RKO (cell line): Measurements from ENCODE around the gene MUC12.
"Not testable (repeated sequence)": the region's sequence is repeated elsewhere in the genome, so short reads cannot be mapped to it uniquely, and the experiment has no call there.

ENCODE experiments used
- DNase-seq: peaks from one replicate; pipeline ENCODE4 v3.0.0-alpha.2; 2016; ENCODE audit warnings: low spot score

MUC12 gene

DNA sequence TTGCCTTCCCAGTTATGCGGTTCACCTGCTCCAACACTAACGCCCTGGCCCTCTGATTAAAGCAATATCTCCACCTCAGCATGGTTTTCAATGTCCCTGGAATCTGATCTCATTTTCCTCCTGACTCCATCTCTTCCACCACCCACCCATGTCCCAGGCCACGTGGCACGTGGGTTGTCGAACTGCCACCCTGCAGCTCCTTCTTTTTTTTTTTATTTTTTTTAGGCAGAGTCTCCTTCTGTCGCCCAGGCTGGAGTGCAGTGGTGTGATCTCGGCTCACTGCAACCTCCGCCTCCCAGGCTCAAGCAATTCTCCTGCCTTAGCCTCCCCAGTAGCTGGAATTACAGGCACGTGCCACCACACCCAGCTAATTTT is 94.8 kb downstream of the MUC12 start:
- DNase-seq, result not testable (repeated sequence)

GRCh38 chr7:101065162-101065561 is 95.8 kb downstream of the MUC12 start:
- DNase-seq, result not testable (repeated sequence)

DNA sequence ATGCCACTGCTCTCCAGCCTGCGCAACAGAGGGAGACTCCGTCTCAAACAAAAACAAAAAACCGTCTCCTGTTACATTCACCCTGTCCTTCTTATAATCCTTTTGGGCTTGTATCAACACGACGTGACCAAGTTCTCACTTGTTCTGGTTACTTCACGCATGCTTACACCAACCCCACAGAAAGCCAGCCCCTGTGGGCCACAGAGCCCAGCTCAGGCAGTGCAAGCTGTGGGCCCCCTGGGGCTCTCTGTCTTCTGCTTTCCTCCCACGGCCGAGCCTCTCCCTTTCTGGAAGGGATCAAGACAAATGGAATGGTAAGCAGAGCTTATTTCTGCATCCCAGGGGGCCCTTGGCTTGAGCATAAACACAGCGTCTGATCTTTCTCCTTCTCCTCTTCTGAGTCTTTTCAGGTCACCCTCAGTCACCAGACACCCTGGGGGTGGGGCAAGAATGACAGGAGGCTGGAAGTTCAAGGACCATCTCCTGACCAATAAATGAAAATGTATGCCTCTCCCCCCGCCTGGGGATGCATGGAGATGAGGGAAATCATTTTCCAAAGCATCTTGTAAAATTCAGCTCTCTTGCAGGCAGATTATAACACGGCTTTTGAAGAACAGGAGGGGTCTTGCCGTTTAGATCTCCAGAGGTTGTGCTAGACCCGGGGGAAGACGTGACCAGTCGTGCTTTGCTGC is 96.9 kb downstream of the MUC12 start:
- DNase-seq, result no peak

GRCh38 chr7:101066833-101067177 is 97.4 kb downstream of the MUC12 start:
- DNase-seq, result no peak

- DNase-seq, result no peak
Observed at GRCh38 chr7:101068401-101068800, 99.0 kb downstream of the MUC12 start.
